PC-9 (cell line): ENCODE data around the gene R3HCC1L. TPM values are rescaled to one million over a fixed set of nuclear protein-coding genes. Genes with fewer than 3 reads are reported as not detected.

ENCODE experiments used
- BruUV-seq: library from RNA; stranded (reverse); fragments of 400-500 nt; replicated peaks from 2 replicates; lab custom pipeline; 2021; lab: Mats Ljungman, UMichigan
- CTCF ChIA-PET: fragments of 300-600 bp; sonication (Branson Sonifier 250); formaldehyde crosslinking; loops from one replicate; lab custom pipeline; 2022; ENCODE audit warnings: antibody characterized with exemption; lab: Charles Lee
- POLR2A ChIA-PET: fragments of 300-600 bp; sonication (Branson Sonifier 250); formaldehyde crosslinking; loops from one replicate; lab custom pipeline; 2022; ENCODE audit warnings: antibody characterized with exemption; ENCODE audit not compliant: unreplicated experiment; lab: Charles Lee
- DNase-seq, 2 experiments: peaks; one replicate each; pipeline versions ENCODE4 v3.0.0 to v3.0.0-alpha.2; 2015 to 2022; ENCODE audit warnings: mixed read lengths in 1 of 2
- H2AFZ ChIP-seq: fragments of 200-600 bp; sonication (generic); 2 replicates; pipeline ENCODE4 v1.8.1; 2017; ENCODE audit warnings: antibody characterized with exemption
- H3F3A ChIP-seq: fragments of 200-600 bp; sonication (generic); 2 replicates; pipeline ENCODE4 v1.8.1; 2017; ENCODE audit warnings: antibody characterized with exemption, mild to moderate bottlenecking, low read depth; ENCODE audit not compliant: insufficient read depth
- H3K27ac ChIP-seq: fragments of 200-600 bp; sonication (generic); 2 replicates; pipeline ENCODE4 v1.6.1; 2016; ENCODE audit warnings: mixed run types
- H3K27me3 ChIP-seq: fragments of 200-600 bp; sonication (generic); 2 replicates; pipeline ENCODE4 v1.6.1; 2016; ENCODE audit warnings: low read depth, mixed run types; ENCODE audit not compliant: insufficient read depth
- H3K36me3 ChIP-seq: fragments of 200-600 bp; sonication (generic); 2 replicates; pipeline ENCODE4 v1.6.1; 2016; ENCODE audit warnings: low read depth, mixed run types
- H3K4me1 ChIP-seq: fragments of 200-600 bp; sonication (generic); replicated peaks from 2 replicates; pipeline ENCODE4 v1.6.1; 2016; ENCODE audit warnings: mixed run types; ENCODE audit not compliant: insufficient read depth
- H3K4me2 ChIP-seq: fragments of 200-600 bp; sonication (generic); 2 replicates; pipeline ENCODE4 v1.6.1; 2017; ENCODE audit warnings: mixed run types
- H3K4me3 ChIP-seq: fragments of 200-600 bp; sonication (generic); 2 replicates; pipeline ENCODE4 v1.6.1; 2016; ENCODE audit warnings: mixed run types
- H3K79me2 ChIP-seq: fragments of 200-600 bp; sonication (generic); 2 replicates; pipeline ENCODE4 v1.6.1; 2017; ENCODE audit warnings: low read depth, mixed run types
- H3K9me2 ChIP-seq: fragments of 200-600 bp; sonication (generic); 2 replicates; pipeline ENCODE4 v1.8.1; 2017; ENCODE audit warnings: mild to moderate bottlenecking; ENCODE audit not compliant: insufficient read depth
- H3K9me3 ChIP-seq: fragments of 200-600 bp; sonication (generic); 2 replicates; pipeline ENCODE4 v1.8.1; 2016; ENCODE audit warnings: low read depth; ENCODE audit not compliant: insufficient read depth
- H4K20me1 ChIP-seq: fragments of 200-600 bp; sonication (generic); 2 replicates; pipeline ENCODE4 v1.8.1; 2017; ENCODE audit not compliant: insufficient read depth
- EZH2 ChIP-seq: fragments of 200-600 bp; sonication (generic); IDR thresholded peaks from 2 replicates; pipeline ENCODE4 v1.8.0; 2017; ENCODE audit warnings: antibody characterized with exemption, low read depth
- intact Hi-C: fragments of 100-400 bp; cut with micrococcal nuclease; formaldehyde crosslinking; loops from one replicate; pipeline ENCODE4 v1.10.0; 2022; ENCODE audit not compliant: unreplicated experiment
- total RNA-seq: library from RNA; stranded (reverse); gene quantifications from 2 replicates; pipeline ENCODE4 v1.2.3, GENCODE V29; 2021
- TF ChIP-seq, protein P1 (sequence below): fragments of 200-600 bp; sonication (generic); conservative IDR thresholded peaks from 2 replicates; pipeline ENCODE4 v1.6.1; 2017; ENCODE audit warnings: mixed run types, antibody characterized with exemption, mild to moderate bottlenecking, moderate library complexity

R3HCC1L gene
- total RNA-seq, 1 experiment from 2014 or later, result 7.0 TPM

DNA sequence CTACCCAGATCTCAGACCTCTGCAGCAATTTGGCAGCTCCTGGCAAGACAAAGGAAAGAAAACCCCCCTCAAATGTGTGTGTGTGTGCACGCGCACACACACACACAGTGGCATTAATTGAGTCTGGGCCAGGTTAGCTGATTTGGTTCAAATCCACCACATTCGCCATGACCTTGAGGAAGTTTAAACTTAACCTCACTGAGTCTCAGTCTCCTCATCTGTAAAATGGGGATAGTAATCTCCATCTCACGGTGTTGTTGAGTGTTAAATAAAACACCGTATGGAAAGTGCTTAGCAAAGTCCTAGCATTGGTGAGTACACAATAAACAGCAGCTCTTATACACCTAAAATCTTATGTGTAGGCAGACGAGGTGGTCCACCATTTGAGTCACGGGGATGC is 128.6 kb downstream of the R3HCC1L start:
- H3K4me2 ChIP-seq, result no peak overlapping the region
- H3K4me1 ChIP-seq, result peaks cover 37% of the 10 kb centered on the region
- no peak overlapping the region for H3K4me3 ChIP-seq
- TF ChIP-seq, protein P1, sequence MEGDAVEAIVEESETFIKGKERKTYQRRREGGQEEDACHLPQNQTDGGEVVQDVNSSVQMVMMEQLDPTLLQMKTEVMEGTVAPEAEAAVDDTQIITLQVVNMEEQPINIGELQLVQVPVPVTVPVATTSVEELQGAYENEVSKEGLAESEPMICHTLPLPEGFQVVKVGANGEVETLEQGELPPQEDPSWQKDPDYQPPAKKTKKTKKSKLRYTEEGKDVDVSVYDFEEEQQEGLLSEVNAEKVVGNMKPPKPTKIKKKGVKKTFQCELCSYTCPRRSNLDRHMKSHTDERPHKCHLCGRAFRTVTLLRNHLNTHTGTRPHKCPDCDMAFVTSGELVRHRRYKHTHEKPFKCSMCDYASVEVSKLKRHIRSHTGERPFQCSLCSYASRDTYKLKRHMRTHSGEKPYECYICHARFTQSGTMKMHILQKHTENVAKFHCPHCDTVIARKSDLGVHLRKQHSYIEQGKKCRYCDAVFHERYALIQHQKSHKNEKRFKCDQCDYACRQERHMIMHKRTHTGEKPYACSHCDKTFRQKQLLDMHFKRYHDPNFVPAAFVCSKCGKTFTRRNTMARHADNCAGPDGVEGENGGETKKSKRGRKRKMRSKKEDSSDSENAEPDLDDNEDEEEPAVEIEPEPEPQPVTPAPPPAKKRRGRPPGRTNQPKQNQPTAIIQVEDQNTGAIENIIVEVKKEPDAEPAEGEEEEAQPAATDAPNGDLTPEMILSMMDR, result no peak
- TF ChIP-seq EZH2, result no peak
- no peaks in the 10 kb centered on the region for H3K36me3 ChIP-seq
- no peaks in the 10 kb centered on the region for H3K27me3 ChIP-seq
- no TSS peak for BruUV-seq
- H3K9me3 ChIP-seq, result no peaks in the 10 kb centered on the region
- H4K20me1 ChIP-seq, result no peaks in the 10 kb centered on the region
- CTCF ChIA-PET, result interaction anchor here (0.9 kb wide), 2 partner anchors 33 to 46 kb away, joined by 3 to 5 read pairs; no protein-coding TSS in a partner anchor
- no peak for DNase-seq
- POLR2A ChIA-PET, result interaction anchor here (0.5 kb wide), 1 partner anchor 121 kb away, joined by 3 read pairs; no protein-coding TSS in a partner anchor
- H3F3A ChIP-seq, result peaks cover 11% of the 10 kb centered on the region; the same call in 1 of the 2 replicates
- H3K27ac ChIP-seq, result no peak overlapping the region
- no peak overlapping the region for H2AFZ ChIP-seq
- no peaks in the 10 kb centered on the region for H3K79me2 ChIP-seq
- no peaks in the 10 kb centered on the region for H3K9me2 ChIP-seq
- intact Hi-C loops, result loop anchor here (10.0 kb wide), 1 partner anchor 378 kb away; no protein-coding TSS in a partner anchor

DNA sequence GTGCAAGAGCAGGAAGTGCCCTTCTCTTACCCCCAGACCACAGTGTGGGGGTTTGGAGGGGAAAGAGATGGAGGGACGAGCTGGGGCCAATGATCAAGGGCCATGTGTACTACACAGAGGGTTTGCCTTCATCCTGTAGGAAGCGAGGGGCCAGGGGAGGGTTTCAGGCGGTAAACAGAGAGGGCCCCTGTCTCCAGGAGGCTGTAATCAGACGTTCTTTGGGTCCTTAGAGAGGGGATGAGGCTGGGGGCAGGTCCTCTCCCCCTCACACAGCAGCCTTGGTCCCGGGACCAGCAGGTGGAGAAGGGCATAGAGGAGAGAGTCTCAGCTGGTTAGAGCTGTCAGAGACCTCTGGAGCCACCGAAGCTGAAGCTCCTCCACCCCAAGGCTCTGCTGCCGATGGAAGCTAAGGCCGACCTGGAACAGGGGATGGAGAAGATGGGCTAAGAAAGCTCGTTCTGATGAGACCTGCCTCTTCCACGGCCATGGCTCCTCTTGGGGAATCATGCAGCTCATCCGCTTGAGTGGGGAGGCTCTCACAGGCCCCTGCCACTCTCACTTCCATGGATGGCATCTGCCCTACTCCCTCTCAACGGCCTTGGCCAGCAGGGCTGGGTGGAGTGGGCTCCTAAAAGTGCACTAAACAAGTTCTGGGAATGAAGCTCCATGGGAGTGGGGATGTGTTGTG is 130.1 kb downstream of the R3HCC1L start:
- BruUV-seq, result no TSS peak
- H3K27ac ChIP-seq, result peak overlapping the region; percentile 59
- TF ChIP-seq, protein P1, result no peak
- no peak for TF ChIP-seq EZH2
- DNase-seq, result no peak
- H3K4me2 ChIP-seq, result 0 out of 2 replicates have a peak overlapping the region, but pooled peaks have one; percentile 15
- H2AFZ ChIP-seq, result no peak overlapping the region
- no peak overlapping the region for H3K4me3 ChIP-seq
- H3K4me1 ChIP-seq, result peaks cover 45% of the 10 kb centered on the region
- H3K79me2 ChIP-seq, result no peaks in the 10 kb centered on the region
- no peaks in the 10 kb centered on the region for H4K20me1 ChIP-seq
- no peaks in the 10 kb centered on the region for H3K36me3 ChIP-seq
- H3K9me2 ChIP-seq, result no peaks in the 10 kb centered on the region
- ChIA-PET CTCF (interaction anchor here (0.6 kb wide), 1 partner anchor 1179 kb away, joined by 3 read pairs; no protein-coding TSS in a partner anchor), POLR2A (no interaction called here)
- no peaks in the 10 kb centered on the region for H3K27me3 ChIP-seq
- intact Hi-C loops, result loop anchor here (5.0 to 10.0 kb wide), 2 partner anchors 98 to 380 kb away; no protein-coding TSS in a partner anchor
- H3F3A ChIP-seq, result peaks cover 16% of the 10 kb centered on the region; the same call in 1 of the 2 replicates
- H3K9me3 ChIP-seq, result no peaks in the 10 kb centered on the region

DNA sequence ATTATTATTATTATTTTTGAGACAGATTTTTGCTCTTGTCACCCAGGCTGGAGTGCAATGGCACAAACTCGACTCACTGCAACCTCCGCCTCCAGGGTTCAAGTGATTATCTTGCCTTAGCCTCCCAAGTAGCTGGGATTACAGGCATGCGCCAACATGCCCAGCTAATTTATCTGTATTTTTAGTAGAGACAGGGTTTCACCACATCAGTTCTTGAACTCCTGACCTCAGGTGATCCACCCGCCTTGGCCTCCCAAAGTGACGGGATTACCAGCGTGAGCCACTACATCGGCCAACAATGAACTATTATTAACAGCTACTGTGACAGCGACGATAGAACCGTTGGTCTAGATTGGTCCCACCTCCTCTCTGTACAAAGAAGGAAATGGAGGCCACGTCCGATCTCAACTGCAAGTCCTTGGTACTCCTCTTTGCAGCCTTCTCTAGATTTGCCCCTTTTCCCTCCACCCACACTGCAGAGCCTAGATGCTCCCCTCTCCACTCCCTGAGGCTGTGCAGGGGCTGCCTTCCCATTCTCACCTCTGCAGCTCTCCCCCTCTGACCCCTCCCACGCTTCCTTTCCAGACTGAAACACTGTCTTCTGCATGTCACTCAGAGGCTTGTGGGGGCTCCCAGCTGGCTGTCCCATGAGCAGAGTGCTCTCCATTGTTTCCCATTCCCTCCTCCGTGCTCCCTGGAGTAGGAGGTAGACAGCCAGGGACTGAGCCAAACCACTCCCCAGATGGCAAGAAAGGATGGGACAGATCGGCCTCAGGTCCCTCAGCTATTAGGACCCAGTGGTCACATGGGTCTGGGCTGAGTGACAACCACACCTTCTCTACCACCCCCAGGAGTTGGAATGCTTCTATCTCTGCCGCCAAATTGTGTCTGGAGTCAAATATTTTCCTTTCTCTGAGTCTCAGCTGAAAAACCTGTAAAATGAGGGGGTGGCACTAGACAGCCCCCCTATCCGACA is 131.2 kb downstream of the R3HCC1L start:
- POLR2A ChIA-PET, result no interaction called here
- CTCF ChIA-PET, result no interaction called here
- H3K4me2 ChIP-seq, result peak overlapping the region; percentile 68
- no peaks in the 10 kb centered on the region for H3K27me3 ChIP-seq
- H3K79me2 ChIP-seq, result no peaks in the 10 kb centered on the region
- H3F3A ChIP-seq, result peaks cover 22% of the 10 kb centered on the region; the same call in 1 of the 2 replicates
- no peaks in the 10 kb centered on the region for H3K9me3 ChIP-seq
- no peak overlapping the region for H2AFZ ChIP-seq
- intact Hi-C loops, result loop anchor here (5.0 to 10.0 kb wide), 2 partner anchors 97 to 381 kb away; no protein-coding TSS in a partner anchor
- no peaks in the 10 kb centered on the region for H3K36me3 ChIP-seq
- no TSS peak for BruUV-seq
- H3K27ac ChIP-seq, result no peak overlapping the region
- TF ChIP-seq, protein P1, result no peak
- TF ChIP-seq EZH2, result no peak
- peaks cover 57% of the 10 kb centered on the region for H3K4me1 ChIP-seq
- H4K20me1 ChIP-seq, result no peaks in the 10 kb centered on the region
- no peaks in the 10 kb centered on the region for H3K9me2 ChIP-seq
- H3K4me3 ChIP-seq, result no peak overlapping the region
- no peak for DNase-seq
